Measurements from ENCODE around the gene CCDC154.

CCDC154 gene

GRCh38 chr16:1395444-1396031 is 48.8 kb downstream of the CCDC154 start:
- WGBS (ENCODE audit: insufficient coverage) = 100% methylated on average over 20 of the region's 22 CpGs
- CTCF ChIA-PET = no interaction called here
- Histone ChIP-seq H3K27me3 (replicated peaks in 2 of 5; ENCODE audit: control insufficient read depth in 4 of 5, insufficient read depth in 5 of 5, low read length in 4 of 5) (no peaks in the 10 kb centered on the region), H3K4me3 (ENCODE audit: control insufficient read depth in 1 of 7, extremely low read depth in 1 of 7, insufficient read depth in 4 of 7, low read depth in 2 of 7, low read length in 6 of 7) (no peak overlapping the region), H3K27ac (ENCODE audit: insufficient read depth in 1 of 2, low read depth in 1 of 2, low read length in 2 of 2, poor library complexity in 1 of 2, severe bottlenecking in 2 of 2) (no peak overlapping the region), H3K9me3 (ENCODE audit: control extremely low read depth in 1 of 5, control insufficient read depth in 4 of 5, insufficient read depth in 2 of 5, low read depth in 1 of 5, low read length in 4 of 5) (no peaks in the 10 kb centered on the region), H3K4me1 (ENCODE audit: control extremely low read depth in 1 of 4, control insufficient read depth in 4 of 4, insufficient read depth in 4 of 4, low read length in 3 of 4) (no peaks in the 10 kb centered on the region), H3K36me3 (ENCODE audit: control insufficient read depth in 4 of 4, insufficient read depth in 4 of 4, low read length in 3 of 4) (peaks cover 7 to 74% (median 35%) of the 10 kb centered on the region in 4 experiments)
- no peak for DNase-seq
- POLR2A ChIA-PET = no interaction called here

DNA sequence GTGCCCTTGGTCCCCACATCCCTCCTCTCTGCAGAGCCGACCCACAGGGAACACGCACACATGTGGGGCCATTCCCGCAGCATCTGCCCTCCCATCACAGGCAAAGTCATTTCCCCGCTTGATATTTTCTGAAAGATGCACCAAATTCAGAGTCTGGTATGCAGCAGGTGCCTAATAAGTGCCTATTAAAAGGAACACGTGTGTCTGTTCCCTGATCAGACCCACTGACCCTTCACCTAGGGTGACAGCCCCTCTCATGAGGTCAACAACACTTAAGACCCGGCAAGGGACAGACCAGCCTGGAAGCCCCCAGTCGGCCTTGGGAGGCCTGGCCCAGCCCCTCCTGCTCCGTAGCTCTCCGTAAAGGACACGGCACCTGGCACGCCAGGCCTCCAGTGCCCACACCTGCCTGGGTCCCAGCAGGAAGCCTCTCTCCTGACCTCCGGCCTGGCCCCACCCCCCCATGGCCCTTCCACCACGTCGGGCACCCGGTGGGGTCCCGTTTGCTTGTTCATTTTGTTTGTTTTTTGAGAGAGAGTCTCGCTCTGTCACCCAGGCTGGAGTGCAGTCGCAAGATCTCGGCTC is 49.9 kb downstream of the CCDC154 start:
- Histone ChIP-seq H3K4me1 (ENCODE audit: control extremely low read depth in 1 of 4, control insufficient read depth in 4 of 4, insufficient read depth in 4 of 4, low read length in 3 of 4) (no peaks in the 10 kb centered on the region), H3K36me3 (ENCODE audit: control insufficient read depth in 4 of 4, insufficient read depth in 4 of 4, low read length in 3 of 4) (peaks cover 7 to 78% (median 38%) of the 10 kb centered on the region in 4 experiments), H3K4me3 (ENCODE audit: control insufficient read depth in 1 of 7, extremely low read depth in 1 of 7, insufficient read depth in 4 of 7, low read depth in 2 of 7, low read length in 6 of 7) (no peak overlapping the region), H3K27me3 (replicated peaks in 2 of 5; ENCODE audit: control insufficient read depth in 4 of 5, insufficient read depth in 5 of 5, low read length in 4 of 5) (no peaks in the 10 kb centered on the region), H3K9me3 (ENCODE audit: control extremely low read depth in 1 of 5, control insufficient read depth in 4 of 5, insufficient read depth in 2 of 5, low read depth in 1 of 5, low read length in 4 of 5) (no peaks in the 10 kb centered on the region), H3K27ac (ENCODE audit: insufficient read depth in 1 of 2, low read depth in 1 of 2, low read length in 2 of 2, poor library complexity in 1 of 2, severe bottlenecking in 2 of 2) (no peak overlapping the region)
- ChIA-PET POLR2A (no interaction called here), CTCF (interaction anchor here (1.7 kb wide), 1 partner anchor 31 kb away, joined by 5 read pairs; no protein-coding TSS in a partner anchor)
- WGBS (ENCODE audit: insufficient coverage) = 97% methylated on average over 19 of the region's 19 CpGs
- DNase-seq = no peak

DNA sequence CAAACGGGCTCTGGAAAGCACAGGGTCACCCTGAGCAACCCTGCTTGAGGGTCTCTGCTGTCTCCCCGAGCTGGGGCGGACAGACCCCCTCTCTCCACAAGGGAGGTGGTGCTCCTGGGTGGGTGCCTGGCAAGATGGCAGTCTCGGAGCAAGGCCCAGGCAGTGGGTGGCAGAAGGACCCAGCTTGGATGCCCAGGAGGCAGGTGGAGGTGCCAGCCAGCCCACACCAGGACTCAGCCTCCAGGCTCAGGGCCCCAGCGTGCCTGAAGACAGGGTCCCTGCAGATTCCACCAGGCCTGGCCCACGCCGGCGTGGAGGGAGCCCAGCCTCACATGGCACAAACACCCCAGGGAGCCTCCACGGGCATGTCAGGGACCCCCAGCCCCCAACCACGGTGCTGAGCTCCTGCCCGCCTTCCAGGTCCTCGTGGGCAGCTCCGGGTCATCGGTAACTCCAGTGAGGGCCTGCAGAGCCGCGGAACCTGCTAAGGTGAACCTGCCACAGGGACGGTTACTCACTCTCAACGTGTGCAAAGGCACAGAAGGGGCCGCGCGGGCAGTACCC is 50.7 kb downstream of the CCDC154 start:
- ChIA-PET POLR2A (no interaction called here), CTCF (interaction anchor here (1.7 kb wide), 1 partner anchor 30 kb away, joined by 5 read pairs; no protein-coding TSS in a partner anchor)
- Histone ChIP-seq H3K4me1 (ENCODE audit: control extremely low read depth in 1 of 4, control insufficient read depth in 4 of 4, insufficient read depth in 4 of 4, low read length in 3 of 4) (no peaks in the 10 kb centered on the region), H3K27me3 (replicated peaks in 2 of 5; ENCODE audit: control insufficient read depth in 4 of 5, insufficient read depth in 5 of 5, low read length in 4 of 5) (no peaks in the 10 kb centered on the region), H3K9me3 (ENCODE audit: control extremely low read depth in 1 of 5, control insufficient read depth in 4 of 5, insufficient read depth in 2 of 5, low read depth in 1 of 5, low read length in 4 of 5) (no peaks in the 10 kb centered on the region), H3K4me3 (ENCODE audit: control insufficient read depth in 1 of 7, extremely low read depth in 1 of 7, insufficient read depth in 4 of 7, low read depth in 2 of 7, low read length in 6 of 7) (no peak overlapping the region), H3K27ac (ENCODE audit: insufficient read depth in 1 of 2, low read depth in 1 of 2, low read length in 2 of 2, poor library complexity in 1 of 2, severe bottlenecking in 2 of 2) (no peak overlapping the region), H3K36me3 (ENCODE audit: control insufficient read depth in 4 of 4, insufficient read depth in 4 of 4, low read length in 3 of 4) (peaks cover 7 to 76% (median 39%) of the 10 kb centered on the region in 4 experiments)
- DNase-seq = no peak
- 96% methylated on average over 21 of the region's 21 CpGs for WGBS (ENCODE audit: insufficient coverage)

DNA sequence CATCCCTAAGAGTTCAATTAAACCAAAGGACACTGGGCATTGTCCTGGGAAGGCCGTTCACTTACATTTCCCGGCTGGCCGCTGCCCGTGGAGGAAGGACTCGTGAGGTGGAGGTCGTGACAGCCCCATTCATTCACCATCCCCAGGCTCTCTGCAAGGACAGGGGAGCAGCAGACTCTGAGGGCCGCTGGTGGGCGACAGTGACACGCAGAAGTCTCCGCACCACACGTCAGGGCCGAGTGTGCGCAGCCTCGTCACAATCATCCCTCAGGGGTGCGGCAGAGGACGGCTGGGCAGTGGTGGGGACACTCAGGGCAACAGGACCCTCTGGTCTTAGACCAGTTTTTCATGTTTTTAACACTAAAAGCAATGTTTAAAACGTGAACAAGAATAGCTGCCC is 51.5 kb downstream of the CCDC154 start:
- H3K4me3 ChIP-seq (ENCODE audit: control insufficient read depth in 1 of 7, extremely low read depth in 1 of 7, insufficient read depth in 4 of 7, low read depth in 2 of 7, low read length in 6 of 7) = no peak overlapping the region
- POLR2A ChIA-PET = no interaction called here
- DNase-seq = no peak

GRCh38 chr16:1390239-1390779 is 54.0 kb downstream of the CCDC154 start:
- ChIA-PET POLR2A (no interaction called here), CTCF (interaction anchor here (1.3 kb wide), 1 partner anchor 11 kb away, joined by 3 read pairs; no protein-coding TSS in a partner anchor)
- no peaks in the 10 kb centered on the region for H3K9me3 ChIP-seq (ENCODE audit: control extremely low read depth in 1 of 5, control insufficient read depth in 4 of 5, insufficient read depth in 2 of 5, low read depth in 1 of 5, low read length in 4 of 5)
- 89% methylated on average over 24 of the region's 28 CpGs for WGBS (ENCODE audit: insufficient coverage)
- peaks cover 7 to 70% (median 32%) of the 10 kb centered on the region in 4 experiments for H3K36me3 ChIP-seq (ENCODE audit: control insufficient read depth in 4 of 4, insufficient read depth in 4 of 4, low read length in 3 of 4)
- H3K4me3 ChIP-seq (ENCODE audit: control insufficient read depth in 1 of 7, extremely low read depth in 1 of 7, insufficient read depth in 4 of 7, low read depth in 2 of 7, low read length in 6 of 7) = no peak overlapping the region
- H3K27me3 ChIP-seq (replicated peaks in 2 of 5; ENCODE audit: control insufficient read depth in 4 of 5, insufficient read depth in 5 of 5, low read length in 4 of 5) = no peaks in the 10 kb centered on the region
- no peaks in the 10 kb centered on the region for H3K4me1 ChIP-seq (ENCODE audit: control extremely low read depth in 1 of 4, control insufficient read depth in 4 of 4, insufficient read depth in 4 of 4, low read length in 3 of 4)
- peak in 1 of 3 donors; percentile 10 for DNase-seq
- no peak overlapping the region for H3K27ac ChIP-seq (ENCODE audit: insufficient read depth in 1 of 2, low read depth in 1 of 2, low read length in 2 of 2, poor library complexity in 1 of 2, severe bottlenecking in 2 of 2)

More for the DNA sequence above, 51.5 kb downstream of the CCDC154 start:
- Histone ChIP-seq H3K4me1 (ENCODE audit: control extremely low read depth in 1 of 4, control insufficient read depth in 4 of 4, insufficient read depth in 4 of 4, low read length in 3 of 4) (no peaks in the 10 kb centered on the region), H3K36me3 (ENCODE audit: control insufficient read depth in 4 of 4, insufficient read depth in 4 of 4, low read length in 3 of 4) (peaks cover 11 to 76% (median 35%) of the 10 kb centered on the region in 4 experiments), H3K9me3 (ENCODE audit: control extremely low read depth in 1 of 5, control insufficient read depth in 4 of 5, insufficient read depth in 2 of 5, low read depth in 1 of 5, low read length in 4 of 5) (no peaks in the 10 kb centered on the region), H3K27me3 (replicated peaks in 2 of 5; ENCODE audit: control insufficient read depth in 4 of 5, insufficient read depth in 5 of 5, low read length in 4 of 5) (no peaks in the 10 kb centered on the region), H3K27ac (ENCODE audit: insufficient read depth in 1 of 2, low read depth in 1 of 2, low read length in 2 of 2, poor library complexity in 1 of 2, severe bottlenecking in 2 of 2) (no peak overlapping the region)
- CTCF ChIA-PET = no interaction called here
- 99% methylated on average over 17 of the region's 17 CpGs for WGBS (ENCODE audit: insufficient coverage)

GRCh38 chr16:1389762-1390161 is 54.6 kb downstream of the CCDC154 start:
- no peaks in the 10 kb centered on the region for H3K4me1 ChIP-seq (ENCODE audit: control extremely low read depth in 1 of 4, control insufficient read depth in 4 of 4, insufficient read depth in 4 of 4, low read length in 3 of 4)
- no peaks in the 10 kb centered on the region for H3K9me3 ChIP-seq (ENCODE audit: control extremely low read depth in 1 of 5, control insufficient read depth in 4 of 5, insufficient read depth in 2 of 5, low read depth in 1 of 5, low read length in 4 of 5)
- ChIA-PET CTCF (interaction anchor here (1.3 kb wide), 1 partner anchor 12 kb away, joined by 3 read pairs; no protein-coding TSS in a partner anchor), POLR2A (interaction anchor here (0.6 kb wide), 1 partner anchor 264 kb away, joined by 4 read pairs; no protein-coding TSS in a partner anchor)
- no peak overlapping the region for H3K4me3 ChIP-seq (ENCODE audit: control insufficient read depth in 1 of 7, extremely low read depth in 1 of 7, insufficient read depth in 4 of 7, low read depth in 2 of 7, low read length in 6 of 7)
- H3K27ac ChIP-seq (ENCODE audit: insufficient read depth in 1 of 2, low read depth in 1 of 2, low read length in 2 of 2, poor library complexity in 1 of 2, severe bottlenecking in 2 of 2) = no peak overlapping the region
- H3K27me3 ChIP-seq (replicated peaks in 2 of 5; ENCODE audit: control insufficient read depth in 4 of 5, insufficient read depth in 5 of 5, low read length in 4 of 5) = no peaks in the 10 kb centered on the region
- H3K36me3 ChIP-seq (ENCODE audit: control insufficient read depth in 4 of 4, insufficient read depth in 4 of 4, low read length in 3 of 4) = peaks cover 7 to 72% (median 34%) of the 10 kb centered on the region in 4 experiments
- DNase-seq = no peak
- 93% methylated on average over 5 of the region's 7 CpGs for WGBS (ENCODE audit: insufficient coverage)

DNA sequence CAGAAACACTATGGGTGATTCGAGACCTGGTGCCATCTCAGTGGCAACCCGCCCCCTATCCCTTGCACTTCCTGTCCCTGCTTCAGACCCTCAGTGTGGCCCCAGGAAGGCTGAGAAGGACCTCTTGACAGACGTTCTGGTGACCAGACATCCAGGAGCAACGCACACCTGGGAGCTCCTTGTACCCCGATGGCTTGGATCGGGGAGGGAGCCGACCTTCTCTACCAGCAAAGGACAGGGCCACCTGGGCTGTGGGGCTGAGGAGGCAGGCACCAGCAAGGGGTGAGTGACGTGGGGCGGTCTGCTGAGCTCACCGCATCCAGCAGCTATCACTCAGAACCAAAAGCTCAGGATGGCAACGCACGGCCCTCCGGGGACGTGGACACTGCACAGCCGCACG is 57.0 kb downstream of the CCDC154 start:
- no peaks in the 10 kb centered on the region for H3K9me3 ChIP-seq (ENCODE audit: control extremely low read depth in 1 of 5, control insufficient read depth in 4 of 5, insufficient read depth in 2 of 5, low read depth in 1 of 5, low read length in 4 of 5)
- DNase-seq = no peak
- POLR2A ChIA-PET = no interaction called here
- no peaks in the 10 kb centered on the region for H3K27me3 ChIP-seq (replicated peaks in 2 of 5; ENCODE audit: control insufficient read depth in 4 of 5, insufficient read depth in 5 of 5, low read length in 4 of 5)
- no peak overlapping the region for H3K27ac ChIP-seq (ENCODE audit: insufficient read depth in 1 of 2, low read depth in 1 of 2, low read length in 2 of 2, poor library complexity in 1 of 2, severe bottlenecking in 2 of 2)
- 98% methylated on average over 16 of the region's 16 CpGs for WGBS (ENCODE audit: insufficient coverage)
- CTCF ChIA-PET = no interaction called here
- no peak overlapping the region for H3K4me3 ChIP-seq (ENCODE audit: control insufficient read depth in 1 of 7, extremely low read depth in 1 of 7, insufficient read depth in 4 of 7, low read depth in 2 of 7, low read length in 6 of 7)
- H3K4me1 ChIP-seq (ENCODE audit: control extremely low read depth in 1 of 4, control insufficient read depth in 4 of 4, insufficient read depth in 4 of 4, low read length in 3 of 4) = no peaks in the 10 kb centered on the region
- peaks cover 4 to 70% (median 24%) of the 10 kb centered on the region in 4 experiments for H3K36me3 ChIP-seq (ENCODE audit: control insufficient read depth in 4 of 4, insufficient read depth in 4 of 4, low read length in 3 of 4)
